Karpas-422 (cell line): ENCODE data around the gene GBF1. TPM values are rescaled to one million over a fixed set of nuclear protein-coding genes. Genes with fewer than 3 reads are reported as not detected.

Source experiments
- DNase-seq: peaks from one replicate; pipeline ENCODE4 v3.0.0-alpha.2; 2015
- H2AFZ ChIP-seq: fragments of 200-600 bp; sonication (generic); 2 replicates; pipeline ENCODE4 v1.6.1; 2014; ENCODE audit warnings: antibody characterized with exemption, low read length, mixed read lengths
- H3K27ac ChIP-seq: fragments of 200-600 bp; sonication (generic); 2 replicates; pipeline ENCODE4 v1.5.1; 2014; ENCODE audit warnings: mild to moderate bottlenecking, low read length, moderate library complexity
- H3K27me3 ChIP-seq: fragments of 200-600 bp; sonication (generic); 2 replicates; pipeline ENCODE4 v1.6.1; 2014; ENCODE audit warnings: low read length, mixed read lengths
- H3K36me3 ChIP-seq: fragments of 200-600 bp; sonication (generic); 2 replicates; pipeline ENCODE4 v1.6.1; 2014; ENCODE audit warnings: low read length, mixed read lengths; ENCODE audit not compliant: insufficient read depth
- H3K4me1 ChIP-seq: fragments of 200-600 bp; sonication (generic); 2 replicates; pipeline ENCODE4 v1.6.1; 2014; ENCODE audit warnings: mild to moderate bottlenecking, low read length, mixed read lengths
- H3K4me2 ChIP-seq: fragments of 200-600 bp; sonication (generic); 2 replicates; pipeline ENCODE4 v1.6.1; 2014; ENCODE audit warnings: low read length, low read depth, mild to moderate bottlenecking; ENCODE audit not compliant: poor library complexity, severe bottlenecking
- H3K4me3 ChIP-seq: fragments of 200-600 bp; sonication (generic); 2 replicates; pipeline ENCODE4 v1.5.1; 2014; ENCODE audit warnings: mild to moderate bottlenecking, antibody characterized with exemption, low read length, mixed read lengths
- H3K79me2 ChIP-seq: fragments of 200-600 bp; sonication (generic); 2 replicates; pipeline ENCODE4 v1.6.1; 2014; ENCODE audit warnings: mild to moderate bottlenecking, low read length, mixed read lengths
- H3K9ac ChIP-seq: fragments of 200-600 bp; sonication (generic); 2 replicates; pipeline ENCODE4 v1.6.0; 2014; ENCODE audit warnings: low read length
- H3K9me2 ChIP-seq: fragments of 200-600 bp; sonication (generic), shearing (Covaris generic); replicated peaks from 2 replicates; pipeline ENCODE4 v1.6.0; 2014; ENCODE audit warnings: mild to moderate bottlenecking, low read length, moderate library complexity; ENCODE audit not compliant: insufficient read depth
- H3K9me3 ChIP-seq: fragments of 300-700, 200-600 bp; sonication (generic); 2 replicates; pipeline ENCODE4 v1.6.1; 2014; ENCODE audit warnings: low read length, mixed read lengths
- H4K20me1 ChIP-seq: fragments of 200-600 bp; sonication (generic); 2 replicates; pipeline ENCODE4 v1.6.1; 2014; ENCODE audit warnings: mild to moderate bottlenecking, antibody characterized with exemption, low read length, low read depth; ENCODE audit not compliant: insufficient read depth
- total RNA-seq: library from RNA; depleted of rRNA; stranded (reverse); fragments of >200 nt; shearing (Covaris generic); gene quantifications from 2 replicates; pipeline ENCODE4 v1.2.3, GENCODE V29; 2014; ENCODE audit warnings: low replicate concordance

GBF1 gene
- total RNA-seq, 1 experiment from 2014 or later: 7.6 TPM

- H3K79me2 ChIP-seq: 0 out of 2 replicates have a peak, but pooled peaks cover 2% of the 10 kb centered on the region
- no peak overlapping the region for H3K27ac ChIP-seq
- H4K20me1 ChIP-seq: peaks cover 6% of the 10 kb centered on the region; the same call in 1 of the 2 replicates
- H3K4me1 ChIP-seq: no peaks in the 10 kb centered on the region
- no peak for DNase-seq
- no peak overlapping the region for H3K4me3 ChIP-seq
- no peak overlapping the region for H3K4me2 ChIP-seq
- no peak overlapping the region for H3K9ac ChIP-seq
- H3K9me2 ChIP-seq: no peaks in the 10 kb centered on the region
- no peaks in the 10 kb centered on the region for H3K36me3 ChIP-seq
- H2AFZ ChIP-seq: no peak overlapping the region
- no peaks in the 10 kb centered on the region for H3K27me3 ChIP-seq
- no peaks in the 10 kb centered on the region for H3K9me3 ChIP-seq
Observed at GRCh38 chr10:102332772-102333171, 87.4 kb downstream of the GBF1 start.

GRCh38 chr10:102334101-102334500, 88.8 kb downstream of the GBF1 start:
- Histone ChIP-seq H3K9me3 (no peaks in the 10 kb centered on the region), H3K27me3 (no peaks in the 10 kb centered on the region), H3K4me3 (no peak overlapping the region), H3K4me2 (no peak overlapping the region), H3K79me2 (no peaks in the 10 kb centered on the region), H2AFZ (no peak overlapping the region), H4K20me1 (no peaks in the 10 kb centered on the region), H3K4me1 (no peaks in the 10 kb centered on the region), H3K27ac (no peak overlapping the region), H3K36me3 (no peaks in the 10 kb centered on the region), H3K9me2 (no peaks in the 10 kb centered on the region), H3K9ac (no peak overlapping the region)
- DNase-seq: no peak

DNA sequence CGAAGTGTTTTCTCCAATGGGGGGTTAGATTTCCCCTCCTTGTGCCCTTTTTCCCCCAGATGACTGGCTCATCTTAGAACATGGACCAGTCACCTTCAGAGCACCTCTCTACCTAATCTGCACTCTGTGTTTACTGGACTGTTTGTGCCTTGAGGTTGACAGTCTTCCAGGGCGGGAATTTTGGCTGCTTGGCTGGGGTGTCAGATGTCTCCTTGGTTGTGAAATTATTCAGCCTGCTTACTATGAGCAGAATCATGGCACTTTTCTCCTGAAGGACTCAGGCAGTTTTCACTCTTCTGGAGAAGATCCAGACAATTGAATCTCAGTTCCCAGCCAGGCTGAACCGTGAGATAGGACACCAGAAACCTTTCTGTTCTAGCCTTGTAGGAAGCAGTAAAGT, 89.9 kb downstream of the GBF1 start:
- no peaks in the 10 kb centered on the region for H3K4me1 ChIP-seq
- H3K27ac ChIP-seq: no peak overlapping the region
- H3K4me3 ChIP-seq: no peak overlapping the region
- H3K9me3 ChIP-seq: no peaks in the 10 kb centered on the region
- no peak overlapping the region for H3K4me2 ChIP-seq
- no peak overlapping the region for H2AFZ ChIP-seq
- DNase-seq: no peak
- H4K20me1 ChIP-seq: no peaks in the 10 kb centered on the region
- H3K36me3 ChIP-seq: no peaks in the 10 kb centered on the region
- H3K79me2 ChIP-seq: no peaks in the 10 kb centered on the region
- H3K9me2 ChIP-seq: no peaks in the 10 kb centered on the region
- H3K9ac ChIP-seq: no peak overlapping the region
- no peaks in the 10 kb centered on the region for H3K27me3 ChIP-seq

DNA sequence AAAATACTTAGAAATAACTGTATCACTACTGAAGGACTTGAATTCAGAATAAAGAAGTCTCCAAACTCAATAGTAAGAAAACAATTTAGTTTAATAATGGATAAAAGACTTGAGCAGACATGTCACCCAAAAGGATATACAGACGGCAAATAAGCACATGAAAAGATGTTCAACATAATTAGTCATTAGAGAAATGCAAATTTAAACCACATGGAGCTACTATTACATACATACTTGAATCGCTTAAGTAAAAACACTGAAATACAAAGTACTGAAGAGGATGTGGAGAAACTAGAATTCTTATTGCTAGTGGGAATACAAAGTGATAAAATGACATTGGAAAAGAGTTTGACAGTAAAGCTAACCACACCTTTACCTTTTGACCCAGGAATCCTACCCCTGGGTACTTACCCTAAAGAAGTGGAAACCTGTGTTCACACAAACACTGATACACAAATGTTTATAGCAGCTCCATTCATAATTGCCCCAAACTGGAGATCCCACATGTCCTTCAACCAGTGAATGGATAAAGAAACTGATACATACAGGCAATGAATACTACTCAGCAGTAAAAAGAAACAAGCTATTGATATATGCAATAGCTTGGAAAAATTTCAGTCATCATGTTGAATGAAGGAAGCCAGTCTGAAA, 95.8 kb downstream of the GBF1 start:
- no peaks in the 10 kb centered on the region for H3K9me2 ChIP-seq
- H3K9ac ChIP-seq: no peak overlapping the region
- no peak overlapping the region for H3K4me2 ChIP-seq
- H3K9me3 ChIP-seq: no peaks in the 10 kb centered on the region
- H3K27me3 ChIP-seq: no peaks in the 10 kb centered on the region
- no peak overlapping the region for H3K4me3 ChIP-seq
- H3K36me3 ChIP-seq: no peaks in the 10 kb centered on the region
- no peak overlapping the region for H2AFZ ChIP-seq
- H3K4me1 ChIP-seq: peaks cover 11% of the 10 kb centered on the region
- H4K20me1 ChIP-seq: no peaks in the 10 kb centered on the region
- H3K27ac ChIP-seq: no peak overlapping the region
- no peak for DNase-seq
- H3K79me2 ChIP-seq: no peaks in the 10 kb centered on the region

DNA sequence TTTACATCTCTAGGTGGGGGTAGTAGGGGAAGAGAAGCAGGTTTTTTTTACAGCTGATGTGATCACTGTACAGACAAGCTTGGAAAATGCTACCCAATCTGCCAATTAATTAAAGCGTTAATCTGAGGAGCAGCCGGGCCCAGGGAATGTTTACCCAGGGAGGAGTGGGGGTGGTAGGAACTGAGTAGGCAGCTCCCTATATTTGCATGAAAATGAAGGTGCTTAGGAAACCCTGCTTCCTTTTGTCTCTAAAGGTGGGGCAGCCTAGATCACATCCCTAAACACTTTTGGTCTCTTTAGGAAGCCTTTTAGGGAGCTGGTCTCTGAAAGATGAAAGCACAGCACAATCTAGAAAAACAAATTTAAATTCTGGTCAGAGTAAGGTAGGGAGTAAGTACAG, 97.1 kb downstream of the GBF1 start:
- no peak overlapping the region for H3K27ac ChIP-seq
- no peaks in the 10 kb centered on the region for H4K20me1 ChIP-seq
- H2AFZ ChIP-seq: no peak overlapping the region
- H3K9me2 ChIP-seq: no peaks in the 10 kb centered on the region
- no peak overlapping the region for H3K4me3 ChIP-seq
- H3K4me1 ChIP-seq: peaks cover 11% of the 10 kb centered on the region
- no peak overlapping the region for H3K9ac ChIP-seq
- no peaks in the 10 kb centered on the region for H3K79me2 ChIP-seq
- no peaks in the 10 kb centered on the region for H3K36me3 ChIP-seq
- no peaks in the 10 kb centered on the region for H3K27me3 ChIP-seq
- DNase-seq: no peak
- H3K4me2 ChIP-seq: no peak overlapping the region
- H3K9me3 ChIP-seq: no peaks in the 10 kb centered on the region

GRCh38 chr10:102342958-102343357, 97.6 kb downstream of the GBF1 start:
- Histone ChIP-seq H3K9me2 (no peaks in the 10 kb centered on the region), H4K20me1 (no peaks in the 10 kb centered on the region), H3K9ac (no peak overlapping the region), H3K9me3 (no peaks in the 10 kb centered on the region), H3K79me2 (no peaks in the 10 kb centered on the region), H2AFZ (no peak overlapping the region), H3K36me3 (no peaks in the 10 kb centered on the region), H3K27ac (no peak overlapping the region), H3K4me1 (peaks cover 11% of the 10 kb centered on the region), H3K27me3 (no peaks in the 10 kb centered on the region), H3K4me3 (no peak overlapping the region), H3K4me2 (no peak overlapping the region)
- no peak for DNase-seq

- no peaks in the 10 kb centered on the region for H3K79me2 ChIP-seq
- no peak overlapping the region for H3K27ac ChIP-seq
- no peak overlapping the region for H2AFZ ChIP-seq
- H3K4me3 ChIP-seq: no peak overlapping the region
- H3K9me2 ChIP-seq: no peaks in the 10 kb centered on the region
- H3K36me3 ChIP-seq: no peaks in the 10 kb centered on the region
- peaks cover 11% of the 10 kb centered on the region for H3K4me1 ChIP-seq
- no peaks in the 10 kb centered on the region for H4K20me1 ChIP-seq
- H3K9ac ChIP-seq: no peak overlapping the region
- DNase-seq: no peak
- no peak overlapping the region for H3K4me2 ChIP-seq
- no peaks in the 10 kb centered on the region for H3K9me3 ChIP-seq
- no peaks in the 10 kb centered on the region for H3K27me3 ChIP-seq
Observed at GRCh38 chr10:102344067-102344466, 98.7 kb downstream of the GBF1 start.

DNA sequence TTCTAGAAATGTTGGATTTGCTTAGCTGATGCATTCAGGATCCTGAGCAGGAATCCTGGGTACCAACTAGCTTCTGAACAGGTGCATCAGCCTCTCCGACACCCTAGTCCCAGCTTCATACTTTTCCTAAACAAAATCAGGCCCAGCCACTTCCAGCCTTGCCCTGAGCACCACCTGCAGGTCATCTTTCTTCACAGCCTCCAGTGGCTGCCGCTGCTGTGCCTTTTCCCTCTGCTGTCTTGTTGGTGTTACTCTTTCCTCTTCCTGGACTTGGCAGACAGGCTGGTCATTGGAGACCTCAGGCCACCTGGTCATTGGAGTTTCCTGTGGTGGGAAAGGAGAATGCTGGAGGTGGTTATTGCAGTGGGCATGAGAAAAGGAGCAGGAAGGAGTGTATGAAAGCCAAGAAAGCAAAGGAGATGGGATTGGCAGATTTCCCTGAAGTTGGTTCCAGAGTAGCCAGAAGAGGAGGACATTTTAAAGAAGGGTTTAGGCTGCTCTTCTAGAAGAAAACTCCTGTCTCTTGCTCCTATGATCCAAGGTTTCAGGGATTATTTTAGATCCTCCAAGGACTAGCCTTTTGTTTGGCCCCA, 102.0 kb downstream of the GBF1 start:
- DNase-seq: peak; percentile 51
- Histone ChIP-seq H3K4me3 (no peak overlapping the region), H3K36me3 (no peaks in the 10 kb centered on the region)

More for the DNA sequence above, 102.0 kb downstream of the GBF1 start:
- Histone ChIP-seq H3K4me2 (no peak overlapping the region), H3K4me1 (peaks cover 4% of the 10 kb centered on the region), H3K27me3 (no peaks in the 10 kb centered on the region), H3K79me2 (no peaks in the 10 kb centered on the region), H4K20me1 (no peaks in the 10 kb centered on the region), H3K27ac (no peak overlapping the region), H3K9me3 (no peaks in the 10 kb centered on the region), H3K9ac (no peak overlapping the region), H2AFZ (no peak overlapping the region), H3K9me2 (no peaks in the 10 kb centered on the region)
